K562 (cell line): Measurements from ENCODE around the gene SGIP1.

Experiments
- CTCF ChIP-seq, 3 experiments: IDR thresholded peaks in 2 of 3; conservative IDR thresholded peaks in 1 of 3; 2 replicates each; pipeline ENCODE4 v1.5.1; 2011 to 2012; ENCODE audit warnings: low read length in 3 of 3, mild to moderate bottlenecking in 3 of 3, control low read depth in 2 of 3, improper control_type of control experiment in 1 of 3, inconsistent platforms in 1 of 3, low read depth in 1 of 3, mixed read lengths in 1 of 3, moderate library complexity in 1 of 3; ENCODE audit not compliant: insufficient read depth in 2 of 3
- FOXK2 ChIP-seq, 2 experiments: fragments of 450-650 bp; IDR thresholded peaks in 1 of 2; conservative IDR thresholded peaks in 1 of 2; 2 replicates each; pipeline ENCODE4 v1.6.1; 2016; ENCODE audit warnings: low read depth in 2 of 2, mild to moderate bottlenecking in 1 of 2
- FOXM1 ChIP-seq, 2 experiments: fragments of 450-650 bp in 1 of 2; sonication (generic) in 1 of 2; formaldehyde crosslinking in 1 of 2; IDR thresholded peaks; 2 replicates each; pipeline versions ENCODE4 v1.6.1 to v1.9.0; 2017 to 2022; ENCODE audit warnings: low read depth in 2 of 2, mild to moderate bottlenecking in 2 of 2, missing genetic modification reagents in 1 of 2, moderate library complexity in 1 of 2
- HDAC6 ChIP-seq: IDR thresholded peaks from 2 replicates; pipeline ENCODE4 v1.6.1; 2012; ENCODE audit warnings: low read depth, mild to moderate bottlenecking, control low read depth, inconsistent platforms, low read length, moderate library complexity
- RFX5 ChIP-seq: IDR thresholded peaks from 2 replicates; pipeline ENCODE4 v1.6.1; 2011; ENCODE audit warnings: low read depth, mild to moderate bottlenecking, improper control_type of control experiment, low read length
- SMC3 ChIP-seq: conservative IDR thresholded peaks from 2 replicates; pipeline ENCODE4 v1.6.1; 2011; ENCODE audit warnings: low read depth, low read length, improper control_type of control experiment; ENCODE audit not compliant: insufficient read depth
- YBX1 ChIP-seq: fragments of 450-650 bp; IDR thresholded peaks from 2 replicates; pipeline ENCODE4 v1.7.1; 2016; ENCODE audit warnings: mild to moderate bottlenecking
- ZBTB40 ChIP-seq, 2 experiments: fragments of 450-650 bp in 1 of 2; sonication (generic) in 1 of 2; formaldehyde crosslinking in 1 of 2; IDR thresholded peaks; 2 replicates each; pipeline versions ENCODE4 v1.7.1 to v1.9.0; 2016 to 2022; ENCODE audit warnings: inconsistent platforms in 1 of 2, mild to moderate bottlenecking in 1 of 2, missing genetic modification reagents in 1 of 2
- TF ChIP-seq, protein P1 (sequence below): sonication (generic); formaldehyde crosslinking; IDR thresholded peaks from 2 replicates; pipeline ENCODE4 v1.8.0; 2022; ENCODE audit warnings: mild to moderate bottlenecking, low read depth, missing genetic modification reagents

GRCh38 chr1:66549017-66549416 lies 15.1 kb downstream of the SGIP1 start:
- TF ChIP-seq FOXM1 (IDR thresholded peaks at IDR 0.05; ENCODE audit: low read depth) (no peak), FOXM1 (CRISPR knock-in tag; IDR thresholded peaks at IDR 0.05; ENCODE audit: low read depth) (no peak), RFX5 (no peak), SMC3 (no peak), CTCF (IDR thresholded peaks at IDR 0.05 in 2 of 3, conservative IDR thresholded peaks at IDR 0.05 in 1 of 3; ENCODE audit: insufficient read depth in 2 of 3, low read depth in 1 of 3, low read length in 3 of 3) (no peak), YBX1 (no peak), FOXK2 (conservative IDR thresholded peaks at IDR 0.05 in 1 of 2, IDR thresholded peaks at IDR 0.05 in 1 of 2; ENCODE audit: low read depth in 2 of 2) (no peak), ZBTB40 (IDR thresholded peaks at IDR 0.05) (no peak), ZBTB40 (CRISPR knock-in tag; IDR thresholded peaks at IDR 0.05) (no peak), HDAC6 (no peak)
- TF ChIP-seq, protein P1, sequence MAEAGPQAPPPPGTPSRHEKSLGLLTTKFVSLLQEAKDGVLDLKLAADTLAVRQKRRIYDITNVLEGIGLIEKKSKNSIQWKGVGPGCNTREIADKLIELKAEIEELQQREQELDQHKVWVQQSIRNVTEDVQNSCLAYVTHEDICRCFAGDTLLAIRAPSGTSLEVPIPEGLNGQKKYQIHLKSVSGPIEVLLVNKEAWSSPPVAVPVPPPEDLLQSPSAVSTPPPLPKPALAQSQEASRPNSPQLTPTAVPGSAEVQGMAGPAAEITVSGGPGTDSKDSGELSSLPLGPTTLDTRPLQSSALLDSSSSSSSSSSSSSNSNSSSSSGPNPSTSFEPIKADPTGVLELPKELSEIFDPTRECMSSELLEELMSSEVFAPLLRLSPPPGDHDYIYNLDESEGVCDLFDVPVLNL (CRISPR knock-in tag), result no peak
